ENCODE measurements around the gene IL6. TPM values are rescaled to one million over a fixed set of nuclear protein-coding genes. Genes with fewer than 3 reads are reported as not detected.

Gene IL6
- total RNA-seq, 3 donors from 2014 or later (not counting 1 experiment from before 2014, with no cell fraction given) = 1.3 to 2.3 (median 1.7) TPM

- peaks cover 5% of the 10 kb centered on the region for H3K4me1 ChIP-seq (ENCODE audit: control insufficient read depth, insufficient read depth, low read length)
- peak overlapping the region; percentile 69 for H3K27ac ChIP-seq (ENCODE audit: low read length)
Observed at GRCh38 chr7:22727714-22728035, 675 bp downstream of the IL6 start.

DNA sequence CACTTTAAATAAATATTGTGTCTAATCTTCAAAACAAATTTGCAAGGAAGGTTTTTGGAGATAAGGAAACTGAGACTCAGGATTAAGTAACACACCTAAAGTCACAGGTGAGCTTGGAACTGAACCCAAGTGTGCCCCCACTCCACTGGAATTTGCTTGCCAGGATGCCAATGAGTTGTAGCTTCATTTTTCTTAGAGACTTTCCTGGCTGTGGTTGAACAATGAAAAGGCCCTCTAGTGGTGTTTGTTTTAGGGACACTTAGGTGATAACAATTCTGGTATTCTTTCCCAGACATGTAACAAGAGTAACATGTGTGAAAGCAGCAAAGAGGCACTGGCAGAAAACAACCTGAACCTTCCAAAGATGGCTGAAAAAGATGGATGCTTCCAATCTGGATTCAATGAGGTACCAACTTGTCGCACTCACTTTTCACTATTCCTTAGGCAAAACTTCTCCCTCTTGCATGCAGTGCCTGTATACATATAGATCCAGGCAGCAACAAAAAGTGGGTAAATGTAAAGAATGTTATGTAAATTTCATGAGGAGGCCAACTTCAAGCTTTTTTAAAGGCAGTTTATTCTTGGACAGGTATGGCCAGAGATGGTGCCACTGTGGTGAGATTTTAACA is 1.5 kb downstream of the IL6 start:
- DNase-seq (peak in 1 of 2 donors; percentile 30), ATAC-seq (no peak)
- Histone ChIP-seq H3K4me1 (ENCODE audit: control insufficient read depth, insufficient read depth, low read length) (no peaks in the 10 kb centered on the region), H3K4me3 (ENCODE audit: low read length) (no peak overlapping the region), H3K27me3 (ENCODE audit: control insufficient read depth, insufficient read depth, low read length) (peaks cover 2% of the 10 kb centered on the region), H3K9me3 (ENCODE audit: control insufficient read depth, insufficient read depth, low read length) (no peaks in the 10 kb centered on the region), H3K36me3 (ENCODE audit: control insufficient read depth, insufficient read depth, low read length) (no peaks in the 10 kb centered on the region), H3K27ac (ENCODE audit: low read length) (no peak overlapping the region)
- Mint-ChIP-seq H3K4me3 (no peak overlapping the region), H3K36me3 (no peaks in the 10 kb centered on the region), H3K27me3 (ENCODE audit: low read depth in 2 of 2) (peaks cover 15 to 18% of the 10 kb centered on the region in 2 donors), H3K9me3 (no peaks in the 10 kb centered on the region), H3K4me1 (peaks cover 0 to 23% of the 10 kb centered on the region in 2 donors), H3K27ac (no peak overlapping the region)
- intact Hi-C loops (cut with micrococcal nuclease) = no loop called here
- WGBS (ENCODE audit: insufficient coverage) = 90% methylated on average over 1 of the region's 1 CpG
- no peak for TF ChIP-seq CTCF (IDR thresholded peaks at IDR 0.05)

More at GRCh38 chr7:22727714-22728035, 675 bp downstream of the IL6 start:
- TF ChIP-seq CTCF (IDR thresholded peaks at IDR 0.05) = no peak
- peaks cover 0 to 31% of the 10 kb centered on the region in 2 donors for H3K4me1 Mint-ChIP-seq
- H3K4me3 Mint-ChIP-seq = peak overlapping the region; percentile 25
- 61% methylated on average over 3 of the region's 3 CpGs for WGBS (ENCODE audit: insufficient coverage)
- H3K27ac Mint-ChIP-seq = no peak overlapping the region
- ATAC-seq (no peak), DNase-seq (no peak)
- intact Hi-C loops (cut with micrococcal nuclease) = loop anchor here (2.0 kb wide), 1 partner anchor 167 kb away; no protein-coding TSS in a partner anchor
- H3K27me3 ChIP-seq (ENCODE audit: control insufficient read depth, insufficient read depth, low read length) = peaks cover 2% of the 10 kb centered on the region
- no peaks in the 10 kb centered on the region for H3K36me3 ChIP-seq (ENCODE audit: control insufficient read depth, insufficient read depth, low read length)
- no peaks in the 10 kb centered on the region for H3K9me3 Mint-ChIP-seq
- H3K9me3 ChIP-seq (ENCODE audit: control insufficient read depth, insufficient read depth, low read length) = no peaks in the 10 kb centered on the region
- no peaks in the 10 kb centered on the region for H3K36me3 Mint-ChIP-seq
- peaks cover 15 to 23% of the 10 kb centered on the region in 2 donors for H3K27me3 Mint-ChIP-seq (ENCODE audit: low read depth in 2 of 2)
- peak overlapping the region; percentile 29 for H3K4me3 ChIP-seq (ENCODE audit: low read length)

DNA sequence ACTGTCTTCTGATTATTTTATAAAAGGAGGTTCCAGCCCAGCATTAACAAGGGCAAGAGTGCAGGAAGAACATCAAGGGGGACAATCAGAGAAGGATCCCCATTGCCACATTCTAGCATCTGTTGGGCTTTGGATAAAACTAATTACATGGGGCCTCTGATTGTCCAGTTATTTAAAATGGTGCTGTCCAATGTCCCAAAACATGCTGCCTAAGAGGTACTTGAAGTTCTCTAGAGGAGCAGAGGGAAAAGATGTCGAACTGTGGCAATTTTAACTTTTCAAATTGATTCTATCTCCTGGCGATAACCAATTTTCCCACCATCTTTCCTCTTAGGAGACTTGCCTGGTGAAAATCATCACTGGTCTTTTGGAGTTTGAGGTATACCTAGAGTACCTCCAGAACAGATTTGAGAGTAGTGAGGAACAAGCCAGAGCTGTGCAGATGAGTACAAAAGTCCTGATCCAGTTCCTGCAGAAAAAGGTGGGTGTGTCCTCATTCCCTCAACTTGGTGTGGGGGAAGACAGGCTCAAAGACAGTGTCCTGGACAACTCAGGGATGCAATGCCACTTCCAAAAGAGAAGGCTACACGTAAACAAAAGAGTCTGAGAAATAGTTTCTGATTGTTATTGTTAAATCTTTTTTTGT is 2.3 kb downstream of the IL6 start:
- H3K27me3 ChIP-seq (ENCODE audit: control insufficient read depth, insufficient read depth, low read length) = peaks cover 2% of the 10 kb centered on the region
- Mint-ChIP-seq H3K36me3 (no peaks in the 10 kb centered on the region), H3K9me3 (no peaks in the 10 kb centered on the region), H3K27me3 (ENCODE audit: low read depth in 2 of 2) (peaks cover 15 to 23% of the 10 kb centered on the region in 2 donors), H3K27ac (no peak overlapping the region), H3K4me3 (no peak overlapping the region), H3K4me1 (peaks cover 0 to 21% of the 10 kb centered on the region in 2 donors)
- DNase-seq (no peak), ATAC-seq (no peak)
- H3K4me1 ChIP-seq (ENCODE audit: control insufficient read depth, insufficient read depth, low read length) = no peaks in the 10 kb centered on the region
- no peaks in the 10 kb centered on the region for H3K9me3 ChIP-seq (ENCODE audit: control insufficient read depth, insufficient read depth, low read length)
- 95% methylated on average over 3 of the region's 3 CpGs for WGBS (ENCODE audit: insufficient coverage)
- no peak overlapping the region for H3K27ac ChIP-seq (ENCODE audit: low read length)
- intact Hi-C loops (cut with micrococcal nuclease) = no loop called here
- H3K36me3 ChIP-seq (ENCODE audit: control insufficient read depth, insufficient read depth, low read length) = no peaks in the 10 kb centered on the region
- H3K4me3 ChIP-seq (ENCODE audit: low read length) = no peak overlapping the region
- no peak for TF ChIP-seq CTCF (IDR thresholded peaks at IDR 0.05)
